Astrocyte of the spinal cord (primary cell): ENCODE data around the gene KIRREL1.
A peak's percentile ranks its signal among the peaks of the same experiment; 100 is the strongest.

Experiments used
- DNase-seq: peaks from one replicate; pipeline ENCODE4 v3.0.0; 2011; ENCODE audit warnings: low read depth, low spot score
- H3K4me3 ChIP-seq: 2 replicates; pipeline ENCODE4 v1.5.1; 2011; ENCODE audit warnings: low read depth, mild to moderate bottlenecking, low read length, moderate library complexity
- CTCF ChIP-seq: IDR thresholded peaks from 2 replicates; pipeline ENCODE4 v1.5.1; 2012; ENCODE audit warnings: low read depth, mild to moderate bottlenecking, low read length, inconsistent platforms
- in situ Hi-C: cut with HindIII; loops from 2 replicates; pipeline ENCODE4 v1.10.0; 2017; ENCODE audit warnings: low sequenced_read_pairs

The KIRREL1 gene

GRCh38 chr1:157968946-157969345 is 24.5 kb upstream of the KIRREL1 start:
- no peak for TF ChIP-seq CTCF

GRCh38 chr1:157969697-157970485 is 23.6 kb upstream of the KIRREL1 start:
- in situ Hi-C loops = no loop called here
- no peak overlapping the region for H3K4me3 ChIP-seq
- peak; percentile 96 for TF ChIP-seq CTCF
- peak; percentile 89 for DNase-seq

More at GRCh38 chr1:157968946-157969345, 24.5 kb upstream of the KIRREL1 start:
- no peak overlapping the region for H3K4me3 ChIP-seq
- in situ Hi-C loops = no loop called here
- DNase-seq = peak; percentile 87

DNA sequence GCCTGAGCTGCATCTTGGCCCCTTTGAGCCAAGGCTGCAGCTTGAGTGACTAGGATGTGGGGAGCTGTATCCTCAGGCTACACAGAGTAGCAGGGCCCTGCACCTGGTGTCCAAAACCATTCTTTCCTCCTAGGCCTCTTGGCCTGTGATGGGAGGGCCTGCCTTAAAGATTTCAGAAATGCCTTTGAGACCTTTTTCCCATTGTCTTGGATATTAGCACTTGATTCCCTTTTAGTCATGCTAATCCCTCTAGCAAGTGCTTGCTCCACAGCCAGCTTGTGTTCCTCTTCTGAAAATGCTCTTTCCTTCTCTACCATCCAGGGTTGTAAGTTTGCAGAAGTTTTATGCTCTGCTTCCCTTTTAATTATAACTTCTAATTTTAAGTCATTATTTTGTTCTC is 21.7 kb upstream of the KIRREL1 start:
- in situ Hi-C loops = no loop called here
- TF ChIP-seq CTCF = no peak
- no peak overlapping the region for H3K4me3 ChIP-seq
- DNase-seq = no peak

GRCh38 chr1:157975228-157975950 is 18.1 kb upstream of the KIRREL1 start:
- TF ChIP-seq CTCF = no peak
- in situ Hi-C loops = no loop called here
- no peak overlapping the region for H3K4me3 ChIP-seq
- DNase-seq = no peak

DNA sequence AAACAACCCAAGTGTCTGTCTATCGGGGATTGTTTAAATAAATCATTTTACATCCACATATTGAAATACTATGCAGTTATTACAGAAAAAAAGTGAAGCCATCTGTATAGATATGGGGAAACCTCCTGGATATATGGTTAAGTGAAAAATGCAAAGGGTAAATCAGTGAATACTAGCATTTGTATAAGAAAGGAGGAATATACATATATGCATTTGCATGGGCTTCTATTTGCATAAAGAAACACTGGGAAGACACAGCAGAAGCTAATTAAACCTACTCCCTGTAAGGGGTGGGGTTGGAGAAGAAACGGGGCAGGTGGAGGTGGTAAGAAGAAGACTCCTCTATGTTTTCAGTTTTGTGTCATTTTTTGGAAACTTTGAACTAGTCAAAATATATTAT is 16.6 kb upstream of the KIRREL1 start:
- no peak for DNase-seq
- no peak overlapping the region for H3K4me3 ChIP-seq
- in situ Hi-C loops = no loop called here
- TF ChIP-seq CTCF = no peak

- in situ Hi-C loops = no loop called here
- TF ChIP-seq CTCF = peak; percentile 27
- no peak overlapping the region for H3K4me3 ChIP-seq
- no peak for DNase-seq
Measured at GRCh38 chr1:157978586-157979403, 14.7 kb upstream of the KIRREL1 start.
